H9 (cell line): Measurements from ENCODE around the gene POLR2A. TPM values are rescaled to one million over a fixed set of nuclear protein-coding genes. Genes with fewer than 3 reads are reported as not detected.

Experiments
- DNase-seq: peaks from one replicate; pipeline ENCODE4 v3.0.0-alpha.2; 2017
- H2AFZ ChIP-seq: one replicate; pipeline ENCODE4 v1.6.1; 2013; ENCODE audit warnings: mild to moderate bottlenecking, low read length, control low read depth, moderate library complexity
- H2AK5ac ChIP-seq: 2 replicates; pipeline ENCODE4 v1.6.1; 2013; ENCODE audit warnings: low read length, control low read depth, mixed read lengths; ENCODE audit not compliant: insufficient read length
- H2BK120ac ChIP-seq: one replicate; pipeline ENCODE4 v1.6.1; 2013; ENCODE audit warnings: low read depth, mild to moderate bottlenecking, low read length, control low read depth, inconsistent platforms; ENCODE audit not compliant: poor library complexity, severe bottlenecking
- H2BK12ac ChIP-seq: 2 replicates; pipeline ENCODE4 v1.6.1; 2013; ENCODE audit warnings: low read length, control low read depth, mixed read lengths, low read depth; ENCODE audit not compliant: insufficient read length
- H2BK15ac ChIP-seq: 2 replicates; pipeline ENCODE4 v1.6.1; 2013; ENCODE audit warnings: low read depth, low read length, control low read depth
- H2BK20ac ChIP-seq: one replicate; pipeline ENCODE4 v1.6.1; 2013; ENCODE audit warnings: low read depth, mild to moderate bottlenecking, low read length, control low read depth, inconsistent platforms; ENCODE audit not compliant: poor library complexity, severe bottlenecking
- H2BK5ac ChIP-seq: 2 replicates; pipeline ENCODE4 v1.6.1; 2013; ENCODE audit warnings: low read length, control low read depth, mixed read lengths; ENCODE audit not compliant: insufficient read length
- H3K14ac ChIP-seq: 2 replicates; pipeline ENCODE4 v1.6.1; 2013; ENCODE audit warnings: low read length, control low read depth; ENCODE audit not compliant: insufficient read depth
- H3K18ac ChIP-seq: 2 replicates; pipeline ENCODE4 v1.6.1; 2013; ENCODE audit warnings: low read depth, mild to moderate bottlenecking, mixed read lengths, low read length, control low read depth; ENCODE audit not compliant: insufficient read length
- H3K23ac ChIP-seq: 2 replicates; pipeline ENCODE4 v1.6.1; 2013; ENCODE audit warnings: low read length, control low read depth, mixed read lengths, low read depth; ENCODE audit not compliant: insufficient read length
- H3K23me2 ChIP-seq: 2 replicates; pipeline ENCODE4 v1.6.1; 2013; ENCODE audit warnings: low read depth, mild to moderate bottlenecking, mixed read lengths, low read length, control low read depth; ENCODE audit not compliant: insufficient read length, poor library complexity, severe bottlenecking
- H3K27ac ChIP-seq: 2 replicates; pipeline ENCODE4 v1.5.1; 2013; ENCODE audit warnings: low read length, control low read depth, mixed read lengths, low read depth; ENCODE audit not compliant: insufficient read length
- H3K27me3 ChIP-seq: 2 replicates; pipeline ENCODE4 v1.6.1; 2013; ENCODE audit warnings: low read length, control low read depth, inconsistent platforms; ENCODE audit not compliant: insufficient read depth
- H3K4ac ChIP-seq: 2 replicates; pipeline ENCODE4 v1.6.1; 2013; ENCODE audit warnings: low read depth, mild to moderate bottlenecking, control low read depth, inconsistent platforms, low read length, moderate library complexity
- H3K4me1 ChIP-seq: 2 replicates; pipeline ENCODE4 v1.6.1; 2013; ENCODE audit warnings: low read length, control low read depth, inconsistent platforms; ENCODE audit not compliant: insufficient read depth
- H3K4me2 ChIP-seq: 2 replicates; pipeline ENCODE4 v1.6.1; 2013; ENCODE audit warnings: low read length, control low read depth, mixed read lengths; ENCODE audit not compliant: insufficient read length, insufficient read depth
- H3K56ac ChIP-seq: 2 replicates; pipeline ENCODE4 v1.6.1; 2013; ENCODE audit warnings: low read depth, mild to moderate bottlenecking, mixed read lengths, low read length, control low read depth; ENCODE audit not compliant: insufficient read length
- H3K79me1 ChIP-seq: 2 replicates; pipeline ENCODE4 v1.6.1; 2013; ENCODE audit warnings: low read depth, mild to moderate bottlenecking, moderate library complexity, low read length, control low read depth, inconsistent platforms; ENCODE audit not compliant: insufficient read depth, poor library complexity, severe bottlenecking
- H3K79me2 ChIP-seq: 2 replicates; pipeline ENCODE4 v1.6.1; 2013; ENCODE audit warnings: low read length, control low read depth, inconsistent platforms; ENCODE audit not compliant: insufficient read depth
- H3K9ac ChIP-seq: 2 replicates; pipeline ENCODE4 v1.6.1; 2013; ENCODE audit warnings: low read length, control low read depth, mixed read lengths; ENCODE audit not compliant: insufficient read length; ENCODE audit errors: extremely low read depth
- H3K9me3 ChIP-seq: one replicate; pipeline ENCODE4 v1.6.1; 2013; ENCODE audit warnings: low read depth, low read length, inconsistent platforms; ENCODE audit not compliant: control insufficient read depth
- H3T11ph ChIP-seq: one replicate; pipeline ENCODE4 v1.6.1; 2013; ENCODE audit warnings: mild to moderate bottlenecking, low read length, control low read depth, inconsistent platforms
- H4K20me1 ChIP-seq: one replicate; pipeline ENCODE4 v1.6.1; 2013; ENCODE audit not compliant: control insufficient read depth, insufficient read length, insufficient read depth
- H4K5ac ChIP-seq: 2 replicates; pipeline ENCODE4 v1.6.1; 2013; ENCODE audit warnings: low read depth, mild to moderate bottlenecking, mixed read lengths, low read length, control low read depth; ENCODE audit not compliant: insufficient read length
- H4K8ac ChIP-seq: replicated peaks from 2 replicates; pipeline ENCODE4 v1.6.1; 2013; ENCODE audit warnings: low read length, control low read depth, mixed read lengths, low read depth; ENCODE audit not compliant: insufficient read length
- H4K91ac ChIP-seq: 2 replicates; pipeline ENCODE4 v1.6.1; 2013; ENCODE audit warnings: low read depth, mild to moderate bottlenecking, moderate library complexity, mixed read lengths, low read length, control low read depth; ENCODE audit not compliant: insufficient read length
- H3K27ac Mint-ChIP-seq, 3 experiments: 2 replicates in 2 of 3; 3 replicates in 1 of 3; pipeline ENCODE4 v1.8.0; 2020 to 2021; ENCODE audit warnings: mixed read lengths in 3 of 3, mild to moderate bottlenecking in 1 of 3, moderate library complexity in 1 of 3
- H3K27me3 Mint-ChIP-seq: 2 replicates; pipeline ENCODE4 v1.8.0; 2021; ENCODE audit warnings: low read depth, mild to moderate bottlenecking, moderate library complexity, mixed read lengths
- H3K36me3 Mint-ChIP-seq, 3 experiments: 2 replicates in 2 of 3; 3 replicates in 1 of 3; pipeline ENCODE4 v1.8.0; 2020 to 2021; ENCODE audit warnings: low read depth in 3 of 3, mixed read lengths in 3 of 3; ENCODE audit not compliant: insufficient read depth in 1 of 3
- H3K4me1 Mint-ChIP-seq, 2 experiments: 2 replicates each; pipeline ENCODE4 v1.8.0; 2020; ENCODE audit warnings: mixed read lengths in 2 of 2
- H3K4me3 Mint-ChIP-seq, 2 experiments: 2 replicates in 1 of 2; 3 replicates in 1 of 2; pipeline ENCODE4 v1.8.0; 2020 to 2021; ENCODE audit warnings: mild to moderate bottlenecking in 2 of 2, mixed read lengths in 2 of 2, moderate library complexity in 1 of 2
- H3K9me3 Mint-ChIP-seq, 2 experiments: 2 replicates in 1 of 2; 3 replicates in 1 of 2; pipeline ENCODE4 v1.8.0; 2020; ENCODE audit warnings: mild to moderate bottlenecking in 2 of 2, mixed read lengths in 2 of 2, moderate library complexity in 1 of 2
- CTCF ChIP-seq: fragments of 200-600 bp; sonication (generic); conservative IDR thresholded peaks from 3 replicates; pipeline ENCODE4 v1.8.0; 2021; ENCODE audit warnings: antibody characterized with exemption, mild to moderate bottlenecking
- WGBS: extraction: QIAGEN DNeasy Blood & Tissue Kit; methylation state at CpG from one replicate; pipeline ENCODE4 v1.1.7; 2013; ENCODE audit warnings: missing lambda C conversion rate, low lambda C conversion rate, mixed read lengths; ENCODE audit not compliant: insufficient read length; ENCODE audit errors: extremely low coverage; 5-methylcytosine and 5-hydroxymethylcytosine counted together
- total RNA-seq: library from RNA; stranded (reverse); gene quantifications from 2 replicates; pipeline ENCODE4 v1.2.1, GENCODE V29; 2021

The POLR2A gene
- total RNA-seq, 1 experiment from 2014 or later, result 153 TPM

- no peak for DNase-seq
- H3K36me3 Mint-ChIP-seq, result peaks cover 0 to 4% (median 0%) of the 10 kb centered on the region in 3 experiments; a peak in 1 of 7 replicates
- H3K4me1 Mint-ChIP-seq, result peaks cover 51 to 55% of the 10 kb centered on the region in 2 experiments
- Histone ChIP-seq H3K56ac (no peak within 1 kb of the TSS), H3K23ac (no peak within 1 kb of the TSS), H3K23me2 (peaks cover 10% of the 10 kb centered on the region), H3K14ac (peak within 1 kb of the TSS; percentile 77), H3K79me2 (peaks cover 5% of the 10 kb centered on the region; the same call in 1 of the 2 replicates), H3K4me2 (peak within 1 kb of the TSS; percentile 89), H3K4me1 (peaks cover 8% of the 10 kb centered on the region; the same call in 1 of the 2 replicates), H3K9me3 (no peaks in the 10 kb centered on the region), H3K4ac (no peak within 1 kb of the TSS), H3K27ac (no peak within 1 kb of the TSS), H2BK120ac (no peak within 1 kb of the TSS), H2AK5ac (no peak within 1 kb of the TSS), H4K20me1 (peaks cover 6% of the 10 kb centered on the region), H2BK5ac (no peak within 1 kb of the TSS), H2BK20ac (no peak within 1 kb of the TSS), H4K91ac (no peak within 1 kb of the TSS), H4K5ac (peak within 1 kb of the TSS; percentile 47), H2BK15ac (no peak within 1 kb of the TSS), H4K8ac (no peak within 1 kb of the TSS), H2AFZ (no peak within 1 kb of the TSS), H3K18ac (peak within 1 kb of the TSS; percentile 80), H3T11ph (no peak within 1 kb of the TSS), H2BK12ac (peak within 1 kb of the TSS; percentile 46), H3K79me1 (peaks cover 3% of the 10 kb centered on the region), H3K9ac (peak within 1 kb of the TSS; percentile 62), H3K27me3 (no peaks in the 10 kb centered on the region)
- TF ChIP-seq CTCF, result no peak
- WGBS, result no CpG with 5 or more reads among the region's 92 CpGs
- H3K9me3 Mint-ChIP-seq, result no peaks in the 10 kb centered on the region; a peak in 1 of 5 replicates
- peak within 1 kb of the TSS; percentile 85 to 97 for H3K4me3 Mint-ChIP-seq
- peak within 1 kb of the TSS; percentile 77 to 97 (median 96) for H3K27ac Mint-ChIP-seq
- no peaks in the 10 kb centered on the region; the same call in 1 of the 2 replicates for H3K27me3 Mint-ChIP-seq
These were observed 4.7 kb upstream of the POLR2A start, which contains the start of gene ZBTB4 for GRCh38 chr17:7479213-7480088. TSS of gene ZBTB4 (minus strand) at chr17:7479631. CDS start at chr17:7466801, 12,830 bp downstream.
